Epithelial cell of proximal tubule (primary cell): ENCODE data around the gene PRKD1. TPM values are rescaled to one million over a fixed set of nuclear protein-coding genes. Genes with fewer than 3 reads are reported as not detected.

ENCODE experiments used
- DNase-seq: peaks from one replicate; pipeline ENCODE4 v3.0.0-alpha.2; 2011; ENCODE audit warnings: low read depth
- H3K4me3 ChIP-seq: 2 replicates; pipeline ENCODE4 v1.5.1; 2011; ENCODE audit warnings: low read depth, mild to moderate bottlenecking, low read length
- total RNA-seq: library from RNA; depleted of rRNA; stranded (reverse); fragments of >200 nt; gene quantifications from 2 replicates; pipeline ENCODE4 v1.2.3, GENCODE V29; 2015
- TF ChIP-seq, protein P1 (sequence below): conservative IDR thresholded peaks from 2 replicates; pipeline ENCODE4 v1.5.1; 2012; ENCODE audit warnings: low read depth, mild to moderate bottlenecking, low read length

PRKD1 gene
- total RNA-seq, 1 donor from 2014 or later, result 6.5 TPM

GRCh38 chr14:29814156-29815015 is 113.3 kb downstream of the PRKD1 start:
- no peak for DNase-seq
- TF ChIP-seq, protein P1, sequence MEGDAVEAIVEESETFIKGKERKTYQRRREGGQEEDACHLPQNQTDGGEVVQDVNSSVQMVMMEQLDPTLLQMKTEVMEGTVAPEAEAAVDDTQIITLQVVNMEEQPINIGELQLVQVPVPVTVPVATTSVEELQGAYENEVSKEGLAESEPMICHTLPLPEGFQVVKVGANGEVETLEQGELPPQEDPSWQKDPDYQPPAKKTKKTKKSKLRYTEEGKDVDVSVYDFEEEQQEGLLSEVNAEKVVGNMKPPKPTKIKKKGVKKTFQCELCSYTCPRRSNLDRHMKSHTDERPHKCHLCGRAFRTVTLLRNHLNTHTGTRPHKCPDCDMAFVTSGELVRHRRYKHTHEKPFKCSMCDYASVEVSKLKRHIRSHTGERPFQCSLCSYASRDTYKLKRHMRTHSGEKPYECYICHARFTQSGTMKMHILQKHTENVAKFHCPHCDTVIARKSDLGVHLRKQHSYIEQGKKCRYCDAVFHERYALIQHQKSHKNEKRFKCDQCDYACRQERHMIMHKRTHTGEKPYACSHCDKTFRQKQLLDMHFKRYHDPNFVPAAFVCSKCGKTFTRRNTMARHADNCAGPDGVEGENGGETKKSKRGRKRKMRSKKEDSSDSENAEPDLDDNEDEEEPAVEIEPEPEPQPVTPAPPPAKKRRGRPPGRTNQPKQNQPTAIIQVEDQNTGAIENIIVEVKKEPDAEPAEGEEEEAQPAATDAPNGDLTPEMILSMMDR, result no peak
- no peak overlapping the region for H3K4me3 ChIP-seq

- no peak overlapping the region for H3K4me3 ChIP-seq
- no peak for DNase-seq
- TF ChIP-seq, protein P1, result no peak
Observed at GRCh38 chr14:29810682-29811081, 117.0 kb downstream of the PRKD1 start.

- DNase-seq, result no peak
- H3K4me3 ChIP-seq, result no peak overlapping the region
- TF ChIP-seq, protein P1, result no peak
Observed at GRCh38 chr14:29810064-29810463, 117.6 kb downstream of the PRKD1 start.

- TF ChIP-seq, protein P1, result no peak
- no peak for DNase-seq
- no peak overlapping the region for H3K4me3 ChIP-seq
Observed at GRCh38 chr14:29806124-29806517, 121.5 kb downstream of the PRKD1 start.

DNA sequence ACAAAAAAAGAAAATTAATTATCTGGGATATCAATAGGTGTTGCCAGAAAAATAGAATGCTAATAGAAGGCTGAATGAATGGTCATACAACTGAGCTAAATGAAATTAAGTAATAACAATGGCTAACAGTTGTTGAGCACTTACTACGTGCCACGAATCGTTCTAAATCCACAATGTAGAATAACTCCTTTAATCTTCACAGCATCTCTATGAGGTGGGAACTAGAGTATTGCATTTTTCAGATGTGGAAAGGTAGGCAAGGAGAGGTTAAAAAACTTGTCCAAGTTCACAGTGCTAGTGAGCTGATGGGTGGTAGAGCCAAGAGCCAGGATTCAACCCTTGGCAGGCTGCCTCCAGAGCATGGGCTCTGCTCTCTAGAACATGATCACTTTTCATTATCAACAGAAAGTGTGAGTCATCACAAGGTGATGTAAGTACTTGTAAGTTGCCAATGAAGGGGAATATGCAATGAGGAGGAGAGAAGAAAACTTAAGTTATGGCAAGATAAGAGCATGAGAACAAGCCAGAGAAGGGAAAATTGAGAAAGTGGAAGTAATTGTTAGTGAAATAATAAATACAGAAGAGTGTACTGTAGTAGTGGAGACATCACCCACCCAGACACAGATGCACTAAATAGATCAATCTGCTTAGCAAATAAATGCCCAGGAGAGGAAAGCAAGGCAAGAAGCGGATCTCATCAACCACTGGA is 122.1 kb downstream of the PRKD1 start:
- DNase-seq, result peak; percentile 84
- TF ChIP-seq, protein P1, result no peak
- no peak overlapping the region for H3K4me3 ChIP-seq

DNA sequence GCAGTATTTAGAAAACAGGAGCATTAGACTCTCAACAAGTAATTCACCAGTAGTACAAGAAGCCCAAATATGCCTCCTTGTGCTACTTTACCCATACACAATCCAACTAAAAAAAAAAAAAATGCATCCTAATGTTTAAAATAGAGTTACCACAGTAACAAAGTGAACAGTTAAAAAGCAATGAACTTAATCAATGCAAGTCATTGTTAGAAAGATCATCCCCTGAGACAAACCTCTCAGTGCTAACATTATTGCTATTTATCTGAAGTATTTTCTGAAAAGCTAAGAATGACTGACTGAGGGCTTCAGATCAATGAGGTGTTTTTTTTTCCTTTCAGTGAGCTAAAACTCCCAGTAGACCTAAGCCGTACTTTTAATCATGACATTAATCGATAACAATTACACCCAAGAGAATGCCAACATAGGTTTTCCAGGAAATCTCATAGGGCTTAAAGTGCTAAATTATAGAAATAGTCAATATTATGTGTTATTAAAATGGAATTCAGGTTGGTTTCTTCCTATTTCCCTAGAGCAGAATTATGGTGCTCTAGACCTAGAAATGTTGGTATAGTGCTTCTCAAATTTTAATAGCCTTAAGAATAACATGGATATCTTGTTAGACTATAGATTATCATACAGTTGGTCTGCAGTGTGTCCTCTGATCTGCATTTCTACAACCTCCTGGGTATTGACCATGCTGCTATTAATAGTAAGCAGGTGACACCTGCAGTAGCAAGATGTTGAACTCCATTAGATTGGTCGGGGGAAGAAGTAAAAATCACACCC is 123.0 kb downstream of the PRKD1 start:
- no peak overlapping the region for H3K4me3 ChIP-seq
- no peak for DNase-seq
- TF ChIP-seq, protein P1, result no peak
